ENCODE measurements around the gene CLNK.
"Not testable (repeated sequence)": the region's sequence is repeated elsewhere in the genome, so short reads cannot be mapped to it uniquely, and the experiment has no call there.

CLNK gene

GRCh38 chr4:10664408-10664807 lies 20.2 kb downstream of the CLNK start:
- peak in 1 of 56 donors; percentile 19 for DNase-seq

GRCh38 chr4:10662937-10663336 lies 21.6 kb downstream of the CLNK start:
- no peak for DNase-seq

- DNase-seq = no peak
Observed at GRCh38 chr4:10661047-10661446, 23.5 kb downstream of the CLNK start.

- DNase-seq = no peak
Observed at GRCh38 chr4:10659251-10659650, 25.3 kb downstream of the CLNK start.

GRCh38 chr4:10656988-10657387 lies 27.6 kb downstream of the CLNK start:
- DNase-seq = no peak

- no peak for DNase-seq
Observed at GRCh38 chr4:10656420-10656819, 28.1 kb downstream of the CLNK start.

GRCh38 chr4:10655968-10656367 lies 28.6 kb downstream of the CLNK start:
- DNase-seq = no peak

- DNase-seq = no peak
Observed at GRCh38 chr4:10648479-10648878, 36.1 kb downstream of the CLNK start.

GRCh38 chr4:10647846-10648245 lies 36.7 kb downstream of the CLNK start:
- DNase-seq = no peak

- DNase-seq = no peak
Observed at GRCh38 chr4:10643600-10644425, 40.8 kb downstream of the CLNK start.

GRCh38 chr4:10640561-10641201 lies 43.9 kb downstream of the CLNK start:
- peak in 6 of 56 donors; percentile 6 to 37 (median 14) for DNase-seq

- DNase-seq = no peak
Observed at GRCh38 chr4:10639664-10640063, 44.9 kb downstream of the CLNK start.

- peak in 2 of 56 donors; percentile 5 to 16 for DNase-seq
Observed at GRCh38 chr4:10639100-10639499, 45.5 kb downstream of the CLNK start.

GRCh38 chr4:10635091-10635490 lies 49.5 kb downstream of the CLNK start:
- DNase-seq = peak in 1 of 56 donors; percentile 26

GRCh38 chr4:10629394-10629793 lies 55.2 kb downstream of the CLNK start:
- no peak for DNase-seq

GRCh38 chr4:10625131-10625530 lies 59.4 kb downstream of the CLNK start:
- no peak for DNase-seq

GRCh38 chr4:10623862-10624261 lies 60.7 kb downstream of the CLNK start:
- DNase-seq = no peak

- DNase-seq = no peak
Observed at GRCh38 chr4:10623241-10623640, 61.3 kb downstream of the CLNK start.

- DNase-seq = no peak
Observed at GRCh38 chr4:10622728-10623127, 61.8 kb downstream of the CLNK start.

- DNase-seq = no peak
Observed at GRCh38 chr4:10620935-10621488, 63.6 kb downstream of the CLNK start.

GRCh38 chr4:10619855-10620254 lies 64.7 kb downstream of the CLNK start:
- DNase-seq = no peak

- DNase-seq = no peak
Observed at GRCh38 chr4:10619220-10619619, 65.3 kb downstream of the CLNK start.

GRCh38 chr4:10614926-10615325 lies 69.6 kb downstream of the CLNK start:
- not testable (repeated sequence) for DNase-seq
